K562 (cell line): ENCODE measurements around the gene AMELX. TPM values are rescaled to one million over a fixed set of nuclear protein-coding genes. Genes with fewer than 3 reads are reported as not detected.

Experiments used
- ATAC-seq: fragments of 200-7000 bp; cut with Tn5 transposase; 3 replicates; pipeline ENCODE4 v1.9.1; 2020; ENCODE audit warnings: moderate library complexity
- BruUV-seq: library from RNA; stranded (reverse); fragments of 400-500 nt; replicated peaks from 2 replicates; lab custom pipeline; 2021; lab: Mats Ljungman, UMichigan
- CTCF ChIA-PET: fragments of 300-600 bp; formaldehyde crosslinking; extraction: SDS; loops from one replicate; lab custom pipeline; 2021; ENCODE audit warnings: low intra/inter-chr PET ratio; lab: Yijun Ruan, JAX
- POLR2A ChIA-PET: fragments of 300-600, 350-650 bp; sonication (Branson Sonifier 250); formaldehyde crosslinking; extraction: SDS; loops from one replicate; lab custom pipeline; 2021; ENCODE audit warnings: antibody characterized with exemption, inconsistent platforms; lab: Yijun Ruan, JAX
- DNase-seq, 4 experiments: peaks; one replicate each; pipeline versions ENCODE4 v3.0.0 to v3.0.0-alpha.2; 2011 to 2018; ENCODE audit warnings: low spot score in 3 of 4, mixed read lengths in 3 of 4; ENCODE audit errors: extremely low read depth in 1 of 4
- FAIRE-seq: peaks from 2 replicates; lab custom pipeline; 2011; peaks lifted over from hg19 to GRCh38; lab: Jason Lieb, UNC
- H2AFZ ChIP-seq: 2 replicates; pipeline ENCODE4 v1.6.0; 2011; ENCODE audit warnings: low read depth, low read length, control low read depth, inconsistent platforms
- H3K27ac ChIP-seq: fragments of 200-600 bp; 3 replicates; pipeline ENCODE4 v1.8.0; 2011; ENCODE audit warnings: low read depth, mild to moderate bottlenecking, control low read depth, inconsistent platforms, low read length, moderate library complexity, mixed read lengths; ENCODE audit errors: extremely low read depth
- H3K27me3 ChIP-seq, 2 experiments: fragments of 300-600 bp in 1 of 2; 2 replicates in 1 of 2; 3 replicates in 1 of 2; pipeline versions ENCODE4 v1.6.0 to v1.8.0; 2011; ENCODE audit warnings: inconsistent platforms in 2 of 2, low read length in 2 of 2, mild to moderate bottlenecking in 1 of 2, mixed read lengths in 1 of 2, moderate library complexity in 1 of 2; ENCODE audit not compliant: control insufficient read depth in 2 of 2, insufficient read depth in 2 of 2
- H3K36me3 ChIP-seq: fragments of 300-600 bp; 3 replicates; pipeline ENCODE4 v1.8.0; 2011; ENCODE audit warnings: mild to moderate bottlenecking, low read length, inconsistent platforms; ENCODE audit not compliant: control insufficient read depth, insufficient read depth
- H3K4me1 ChIP-seq, 2 experiments: fragments of 200-600 bp in 1 of 2; replicated peaks in 1 of 2; 2 replicates in 1 of 2; 3 replicates in 1 of 2; pipeline versions ENCODE4 v1.5.1 to v1.8.0; 2011; ENCODE audit warnings: inconsistent platforms in 2 of 2, low read length in 2 of 2, mild to moderate bottlenecking in 1 of 2, mixed read lengths in 1 of 2, moderate library complexity in 1 of 2; ENCODE audit not compliant: control insufficient read depth in 2 of 2, insufficient read depth in 2 of 2
- H3K4me2 ChIP-seq: 2 replicates; pipeline ENCODE4 v1.6.1; 2011; ENCODE audit warnings: low read length, control low read depth, inconsistent platforms, mixed read lengths; ENCODE audit not compliant: insufficient read depth
- H3K4me3 ChIP-seq: fragments of 200-600 bp; sonication (generic), shearing (Covaris generic); 2 replicates; pipeline ENCODE4 v1.5.1; 2016; ENCODE audit warnings: control low read depth, inconsistent platforms
- H3K79me2 ChIP-seq: fragments of 200-600 bp; 3 replicates; pipeline ENCODE4 v1.8.0; 2011; ENCODE audit warnings: low read length, inconsistent platforms; ENCODE audit not compliant: control insufficient read depth, insufficient read depth
- H3K9ac ChIP-seq, 2 experiments: 2 replicates each; pipeline versions ENCODE4 v1.6.0 to v1.6.1; 2011; ENCODE audit warnings: low read depth in 2 of 2, low read length in 2 of 2, control low read depth in 1 of 2, inconsistent platforms in 1 of 2, mild to moderate bottlenecking in 1 of 2, mixed read lengths in 1 of 2; ENCODE audit not compliant: insufficient read depth in 1 of 2
- H3K9me1 ChIP-seq: one replicate; pipeline ENCODE4 v1.6.0; 2011; ENCODE audit warnings: inconsistent platforms, mild to moderate bottlenecking, low read length, moderate library complexity; ENCODE audit not compliant: control insufficient read depth, insufficient read depth
- H3K9me3 ChIP-seq: replicated peaks from 2 replicates; pipeline ENCODE4 v1.5.1; 2011; ENCODE audit warnings: low read depth, low read length, inconsistent platforms; ENCODE audit not compliant: control insufficient read depth, insufficient read depth
- H4K20me1 ChIP-seq: replicated peaks from 2 replicates; pipeline ENCODE4 v1.6.1; 2011; ENCODE audit warnings: low read length, inconsistent platforms, mixed read lengths; ENCODE audit not compliant: control insufficient read depth, insufficient read depth
- ATF1 ChIP-seq, 2 experiments: fragments of 450-650 bp in 1 of 2; IDR thresholded peaks; 2 replicates each; pipeline ENCODE4 v1.6.1; 2016; ENCODE audit warnings: missing compliant biosample characterization in 1 of 2, missing genetic modification characterization in 1 of 2
- COPS2 ChIP-seq: fragments of 450-650 bp; conservative IDR thresholded peaks from 2 replicates; pipeline ENCODE4 v1.6.1; 2016; ENCODE audit warnings: mild to moderate bottlenecking, moderate library complexity
- HIVEP1 ChIP-seq: fragments of 250-450 bp; sonication (Bioruptor Pico); IDR thresholded peaks from 2 replicates; pipeline ENCODE4 v1.4.0; 2020; ENCODE audit warnings: mild to moderate bottlenecking
- HNRNPLL ChIP-seq: fragments of 200-400 bp; formaldehyde crosslinking; IDR thresholded peaks from 2 replicates; pipeline ENCODE4 v1.6.1; 2017; ENCODE audit warnings: low read length, low read depth, mild to moderate bottlenecking; ENCODE audit not compliant: poor library complexity, severe bottlenecking
- KDM4B ChIP-seq, 2 experiments: fragments of 450-650 bp in 1 of 2; sonication (generic) in 1 of 2; IDR thresholded peaks; 2 replicates each; pipeline ENCODE4 v1.6.1; 2016 to 2017; ENCODE audit warnings: borderline replicate concordance in 2 of 2, antibody characterized with exemption in 1 of 2, low read depth in 1 of 2, mild to moderate bottlenecking in 1 of 2
- KHSRP ChIP-seq: fragments of 450-650 bp; IDR thresholded peaks from 2 replicates; pipeline ENCODE4 v1.6.1; 2017
- NR2C1 ChIP-seq, 2 experiments: fragments of 450-650 bp; IDR thresholded peaks; 2 replicates each; pipeline ENCODE4 v1.6.1; 2017; ENCODE audit warnings: mild to moderate bottlenecking in 2 of 2, antibody characterized with exemption in 1 of 2, inconsistent platforms in 1 of 2, missing compliant biosample characterization in 1 of 2, missing genetic modification characterization in 1 of 2
- PTRF ChIP-seq: fragments of 450-650 bp; IDR thresholded peaks from 2 replicates; pipeline ENCODE4 v1.6.1; 2016; ENCODE audit warnings: mild to moderate bottlenecking, missing genetic modification characterization, missing compliant biosample characterization
- ZBED1 ChIP-seq: IDR thresholded peaks from 2 replicates; pipeline ENCODE4 v1.6.1; 2014
- ZKSCAN3 ChIP-seq: fragments of 250-450 bp; sonication (Bioruptor Pico); IDR thresholded peaks from 2 replicates; pipeline ENCODE4 v1.4.0; 2020
- ZNF146 ChIP-seq: IDR thresholded peaks from one replicate; pipeline ENCODE4 v1.6.1; 2018; ENCODE audit warnings: missing compliant biosample characterization; ENCODE audit not compliant: unreplicated experiment
- ZNF354B ChIP-seq: fragments of 250-450 bp; sonication (Bioruptor Pico); IDR thresholded peaks from 2 replicates; pipeline ENCODE4 v1.4.0; 2020
- ZNF395 ChIP-seq: fragments of 200-800 bp; sonication (Bioruptor generic); IDR thresholded peaks from 2 replicates; pipeline ENCODE4 v1.6.1; 2017; ENCODE audit warnings: missing genetic modification characterization, missing compliant biosample characterization
- ZNF431 ChIP-seq: sonication (generic); formaldehyde crosslinking; IDR thresholded peaks from 2 replicates; pipeline ENCODE4 v1.8.0; 2022; ENCODE audit warnings: mild to moderate bottlenecking, missing genetic modification reagents
- ZNF655 ChIP-seq: fragments of 250-450 bp; sonication (Bioruptor Pico); IDR thresholded peaks from 2 replicates; pipeline ENCODE4 v1.5.0; 2021
- WGBS: fragments of 100-300 bp; shearing (Covaris generic); methylation state at CpG from one replicate; pipeline ENCODE4 v1.1.6; 2016; ENCODE audit warnings: low coverage, mixed read lengths; ENCODE audit not compliant: insufficient coverage; ENCODE audit errors: missing lambda C conversion rate; 5-methylcytosine and 5-hydroxymethylcytosine counted together
- in situ Hi-C: fragments of 300-500 bp; cut with MboI; formaldehyde crosslinking; loops from 4 replicates; pipeline ENCODE4 v1.15.0; 2018; ENCODE audit warnings: inconsistent platforms, mixed read lengths
- intact Hi-C: fragments of 100-400 bp; cut with micrococcal nuclease; formaldehyde crosslinking; loops from 2 replicates; pipeline ENCODE4 v1.14.2; 2022
- polyA plus RNA-seq, 8 experiments: library from polyadenylated mRNA; depleted of rRNA in 4 of 8; stranded (reverse) in 5 of 8; unstranded in 3 of 8; fragments of >200 nt; fragmentation: Nextera tagmentation in 2 of 8; fragmentation: Illumina TruSeq in 1 of 8; extraction: Ambion mirVana in 2 of 8; extraction: Trizol in 1 of 8; gene quantifications; 2 replicates each; pipeline versions ENCODE4 v1.2.1 to v1.2.3, GENCODE V29; 2011 to 2014; ENCODE audit warnings: inconsistent platforms in 1 of 8, missing spikeins in 1 of 8
- total RNA-seq, 7 experiments: library from RNA; depleted of rRNA in 6 of 7; stranded (reverse); fragments of >200 nt in 6 of 7; fragmentation: Illumina TruSeq in 2 of 7; extraction: Trizol in 2 of 7; gene quantifications; 2 replicates each; pipeline versions ENCODE4 v1.2.1 to v1.2.3, GENCODE V29; 2011 to 2021; ENCODE audit warnings: low replicate concordance in 1 of 7
- TF ChIP-seq, protein P1 (sequence below), 2 experiments: IDR thresholded peaks; 2 replicates each; pipeline ENCODE4 v1.6.1; 2012; ENCODE audit warnings: improper control_type of control experiment in 2 of 2, low read depth in 2 of 2, low read length in 2 of 2, borderline replicate concordance in 1 of 2

Gene AMELX
- total and polyA plus RNA-seq, 9 of the 15 experiments (the other 6 are each of a cell fraction or from before 2014, with no cell fraction given), result 0.22 TPM; not detected in 8

- TF ChIP-seq HIVEP1 (CRISPR knock-in tag) (no peak), PTRF (tag) (no peak), ZNF395 (CRISPR knock-in tag) (no peak), ATF1 (CRISPR knock-in tag; IDR thresholded peaks at IDR 0.05) (no peak), ATF1 (tag; IDR thresholded peaks at IDR 0.05) (no peak)
Observed at GRCh38 chrX:11257711-11258110, 35.5 kb upstream of the AMELX start (continued).

- peaks cover 82% of the 10 kb centered on the region for H3K79me2 ChIP-seq
- no peak overlapping the region for H3K27ac ChIP-seq
- H3K27me3 ChIP-seq, result no peaks in the 10 kb centered on the region
- no peaks in the 10 kb centered on the region for H3K9me3 ChIP-seq
- FAIRE-seq (no peak), ATAC-seq (no peak), DNase-seq (no peak)
- H3K4me2 ChIP-seq, result no peak overlapping the region
- peaks cover 9 to 51% of the 10 kb centered on the region in 2 experiments for H3K4me1 ChIP-seq
- ChIA-PET CTCF (no interaction called here), POLR2A (interaction anchor here (1.2 kb wide), 1 partner anchor 46 kb away, joined by 3 read pairs; no protein-coding TSS in a partner anchor)
- TF ChIP-seq KDM4B (IDR thresholded peaks at IDR 0.05; ENCODE audit: borderline replicate concordance in 2 of 2, low read depth in 1 of 2) (no peak), ZKSCAN3 (CRISPR knock-in tag) (no peak), COPS2 (no peak), KHSRP (no peak), ZNF354B (CRISPR knock-in tag) (no peak), ATF1 (CRISPR knock-in tag; IDR thresholded peaks at IDR 0.05) (no peak), ATF1 (tag; IDR thresholded peaks at IDR 0.05) (no peak), NR2C1 (IDR thresholded peaks at IDR 0.05) (no peak), NR2C1 (tag; IDR thresholded peaks at IDR 0.05) (no peak), ZNF146 (CRISPR knock-in tag) (no peak), HNRNPLL (no peak), ZBED1 (no peak), ZNF655 (CRISPR knock-in tag) (no peak), ZNF431 (CRISPR knock-in tag) (no peak)
- TF ChIP-seq, protein P1, sequence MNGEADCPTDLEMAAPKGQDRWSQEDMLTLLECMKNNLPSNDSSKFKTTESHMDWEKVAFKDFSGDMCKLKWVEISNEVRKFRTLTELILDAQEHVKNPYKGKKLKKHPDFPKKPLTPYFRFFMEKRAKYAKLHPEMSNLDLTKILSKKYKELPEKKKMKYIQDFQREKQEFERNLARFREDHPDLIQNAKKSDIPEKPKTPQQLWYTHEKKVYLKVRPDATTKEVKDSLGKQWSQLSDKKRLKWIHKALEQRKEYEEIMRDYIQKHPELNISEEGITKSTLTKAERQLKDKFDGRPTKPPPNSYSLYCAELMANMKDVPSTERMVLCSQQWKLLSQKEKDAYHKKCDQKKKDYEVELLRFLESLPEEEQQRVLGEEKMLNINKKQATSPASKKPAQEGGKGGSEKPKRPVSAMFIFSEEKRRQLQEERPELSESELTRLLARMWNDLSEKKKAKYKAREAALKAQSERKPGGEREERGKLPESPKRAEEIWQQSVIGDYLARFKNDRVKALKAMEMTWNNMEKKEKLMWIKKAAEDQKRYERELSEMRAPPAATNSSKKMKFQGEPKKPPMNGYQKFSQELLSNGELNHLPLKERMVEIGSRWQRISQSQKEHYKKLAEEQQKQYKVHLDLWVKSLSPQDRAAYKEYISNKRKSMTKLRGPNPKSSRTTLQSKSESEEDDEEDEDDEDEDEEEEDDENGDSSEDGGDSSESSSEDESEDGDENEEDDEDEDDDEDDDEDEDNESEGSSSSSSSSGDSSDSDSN (IDR thresholded peaks at IDR 0.05; ENCODE audit: borderline replicate concordance in 1 of 2, low read depth in 2 of 2, low read length in 2 of 2), result no peak
- H3K4me3 ChIP-seq, result no peak overlapping the region
- no TSS peak for BruUV-seq
- H2AFZ ChIP-seq, result no peak overlapping the region
- no peak overlapping the region for H3K9ac ChIP-seq
- no peaks in the 10 kb centered on the region for H3K9me1 ChIP-seq
- intact Hi-C loops, result loop anchor here (2.0 kb wide), 1 partner anchor 69 kb away; no protein-coding TSS in a partner anchor
- in situ Hi-C loops, result no loop called here
- 83% methylated on average over 1 of the region's 1 CpG for WGBS
- no peaks in the 10 kb centered on the region for H4K20me1 ChIP-seq
- no peaks in the 10 kb centered on the region; the same call in 2 of the 3 replicates for H3K36me3 ChIP-seq
Observed at GRCh38 chrX:11259437-11259836, 33.8 kb upstream of the AMELX start.
